Astrocyte (in vitro differentiated cells and primary cell): Measurements from ENCODE around the gene NDST3. TPM values are rescaled to one million over a fixed set of nuclear protein-coding genes. Genes with fewer than 3 reads are reported as not detected.

Experiments
- DNase-seq: peaks from one replicate; pipeline ENCODE4 v3.0.0-alpha.2; 2010; ENCODE audit warnings: low read depth
- FAIRE-seq: peaks from 2 replicates; lab custom pipeline; 2011; peaks lifted over from hg19 to GRCh38; lab: Jason Lieb, UNC
- H2AFZ ChIP-seq: 2 replicates; pipeline ENCODE4 v1.6.0; 2012; ENCODE audit warnings: low read depth, low read length, inconsistent platforms
- H3K27ac ChIP-seq: 2 replicates; pipeline ENCODE4 v1.5.1; 2011; ENCODE audit warnings: low read depth, low read length, inconsistent platforms
- H3K27me3 ChIP-seq: 2 replicates; pipeline ENCODE4 v1.6.0; 2011; ENCODE audit warnings: low read length, inconsistent platforms; ENCODE audit not compliant: insufficient read depth
- H3K36me3 ChIP-seq: 2 replicates; pipeline ENCODE4 v1.5.1; 2011; ENCODE audit warnings: low read length, inconsistent platforms; ENCODE audit not compliant: insufficient read depth
- H3K4me1 ChIP-seq: 2 replicates; pipeline ENCODE4 v1.5.1; 2011; ENCODE audit warnings: low read length, inconsistent platforms; ENCODE audit not compliant: insufficient read depth
- H3K4me2 ChIP-seq: 2 replicates; pipeline ENCODE4 v1.6.0; 2012; ENCODE audit warnings: low read length, inconsistent platforms
- H3K4me3 ChIP-seq: 2 replicates; pipeline ENCODE4 v1.5.1; 2011; ENCODE audit warnings: low read depth, mild to moderate bottlenecking, low read length, inconsistent platforms; ENCODE audit not compliant: insufficient read depth
- H3K79me2 ChIP-seq: 2 replicates; pipeline ENCODE4 v1.6.0; 2012; ENCODE audit warnings: mild to moderate bottlenecking, low read length, inconsistent platforms; ENCODE audit not compliant: insufficient read depth
- H3K9ac ChIP-seq: 2 replicates; pipeline ENCODE4 v1.6.0; 2012; ENCODE audit warnings: mild to moderate bottlenecking, low read length, inconsistent platforms
- H3K9me3 ChIP-seq: 2 replicates; pipeline ENCODE4 v1.5.1; 2012; ENCODE audit warnings: low read depth, mild to moderate bottlenecking, low read length, inconsistent platforms; ENCODE audit not compliant: insufficient read depth
- H4K20me1 ChIP-seq: 2 replicates; pipeline ENCODE4 v1.6.0; 2012; ENCODE audit warnings: low read length, inconsistent platforms; ENCODE audit not compliant: insufficient read depth
- H3K27ac Mint-ChIP-seq: one replicate; pipeline ENCODE4 v1.8.0; 2021; ENCODE audit warnings: mild to moderate bottlenecking, mixed read lengths; ENCODE audit not compliant: unreplicated experiment
- H3K27me3 Mint-ChIP-seq: one replicate; pipeline ENCODE4 v1.8.0; 2021; ENCODE audit warnings: low read depth, mixed read lengths; ENCODE audit not compliant: unreplicated experiment
- H3K36me3 Mint-ChIP-seq: one replicate; pipeline ENCODE4 v1.8.0; 2021; ENCODE audit warnings: low read depth, mixed read lengths; ENCODE audit not compliant: unreplicated experiment
- H3K4me1 Mint-ChIP-seq: one replicate; pipeline ENCODE4 v1.8.0; 2021; ENCODE audit warnings: low read depth, mixed read lengths; ENCODE audit not compliant: unreplicated experiment
- H3K4me3 Mint-ChIP-seq: one replicate; pipeline ENCODE4 v1.8.0; 2021; ENCODE audit warnings: mild to moderate bottlenecking, moderate library complexity, mixed read lengths; ENCODE audit not compliant: unreplicated experiment
- H3K9me3 Mint-ChIP-seq: one replicate; pipeline ENCODE4 v1.8.0; 2021; ENCODE audit warnings: mild to moderate bottlenecking, mixed read lengths; ENCODE audit not compliant: unreplicated experiment
- EZH2 ChIP-seq: IDR thresholded peaks from 2 replicates; pipeline ENCODE4 v1.6.1; 2012; ENCODE audit warnings: mild to moderate bottlenecking, low read length, inconsistent platforms; ENCODE audit not compliant: insufficient read depth
- total RNA-seq: library from RNA; stranded (reverse); gene quantifications from 2 replicates; pipeline ENCODE4 v1.2.1, GENCODE V29; 2021
- TF ChIP-seq, protein P1 (sequence below): IDR thresholded peaks from 2 replicates; pipeline ENCODE4 v1.5.1; 2011; ENCODE audit warnings: low read depth, mild to moderate bottlenecking, inconsistent platforms, low read length, moderate library complexity; ENCODE audit not compliant: insufficient read depth

The NDST3 gene
- total RNA-seq, 1 donor from 2014 or later = 0.57 TPM

DNA sequence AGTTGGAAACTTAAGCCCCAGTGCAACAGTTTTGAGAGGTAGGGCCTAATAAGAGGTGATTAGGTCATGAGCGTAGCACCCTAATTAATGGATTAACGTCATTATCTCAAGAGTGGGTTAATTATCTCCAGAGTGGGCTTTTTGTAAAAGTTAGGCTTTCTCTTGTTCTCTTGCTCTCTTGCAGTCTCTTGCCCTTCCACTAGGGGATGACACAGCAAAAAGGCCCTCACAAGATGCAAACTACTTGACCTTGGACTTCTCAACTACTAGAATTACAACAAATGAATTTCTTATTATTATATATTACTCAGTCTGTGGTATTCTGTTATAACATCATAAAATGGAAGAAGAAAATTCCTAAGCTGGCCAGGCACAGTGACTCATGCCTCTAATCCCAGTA is 22.1 kb upstream of the NDST3 start:
- Histone ChIP-seq H3K9ac (no peak overlapping the region), H3K4me1 (no peaks in the 10 kb centered on the region), H3K4me3 (no peak overlapping the region), H3K4me2 (no peak overlapping the region), H3K27me3 (no peaks in the 10 kb centered on the region), H4K20me1 (no peaks in the 10 kb centered on the region), H3K79me2 (no peaks in the 10 kb centered on the region), H3K36me3 (no peaks in the 10 kb centered on the region), H3K27ac (no peak overlapping the region), H2AFZ (no peak overlapping the region), H3K9me3 (no peaks in the 10 kb centered on the region)
- no peak for DNase-seq
- no peak for FAIRE-seq
- Mint-ChIP-seq H3K36me3 (no peaks in the 10 kb centered on the region), H3K27me3 (no peaks in the 10 kb centered on the region), H3K27ac (no peak overlapping the region), H3K4me1 (no peaks in the 10 kb centered on the region), H3K4me3 (no peak overlapping the region), H3K9me3 (no peaks in the 10 kb centered on the region)
- no peak for TF ChIP-seq EZH2
- TF ChIP-seq, protein P1, sequence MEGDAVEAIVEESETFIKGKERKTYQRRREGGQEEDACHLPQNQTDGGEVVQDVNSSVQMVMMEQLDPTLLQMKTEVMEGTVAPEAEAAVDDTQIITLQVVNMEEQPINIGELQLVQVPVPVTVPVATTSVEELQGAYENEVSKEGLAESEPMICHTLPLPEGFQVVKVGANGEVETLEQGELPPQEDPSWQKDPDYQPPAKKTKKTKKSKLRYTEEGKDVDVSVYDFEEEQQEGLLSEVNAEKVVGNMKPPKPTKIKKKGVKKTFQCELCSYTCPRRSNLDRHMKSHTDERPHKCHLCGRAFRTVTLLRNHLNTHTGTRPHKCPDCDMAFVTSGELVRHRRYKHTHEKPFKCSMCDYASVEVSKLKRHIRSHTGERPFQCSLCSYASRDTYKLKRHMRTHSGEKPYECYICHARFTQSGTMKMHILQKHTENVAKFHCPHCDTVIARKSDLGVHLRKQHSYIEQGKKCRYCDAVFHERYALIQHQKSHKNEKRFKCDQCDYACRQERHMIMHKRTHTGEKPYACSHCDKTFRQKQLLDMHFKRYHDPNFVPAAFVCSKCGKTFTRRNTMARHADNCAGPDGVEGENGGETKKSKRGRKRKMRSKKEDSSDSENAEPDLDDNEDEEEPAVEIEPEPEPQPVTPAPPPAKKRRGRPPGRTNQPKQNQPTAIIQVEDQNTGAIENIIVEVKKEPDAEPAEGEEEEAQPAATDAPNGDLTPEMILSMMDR = peak; percentile 21

DNA sequence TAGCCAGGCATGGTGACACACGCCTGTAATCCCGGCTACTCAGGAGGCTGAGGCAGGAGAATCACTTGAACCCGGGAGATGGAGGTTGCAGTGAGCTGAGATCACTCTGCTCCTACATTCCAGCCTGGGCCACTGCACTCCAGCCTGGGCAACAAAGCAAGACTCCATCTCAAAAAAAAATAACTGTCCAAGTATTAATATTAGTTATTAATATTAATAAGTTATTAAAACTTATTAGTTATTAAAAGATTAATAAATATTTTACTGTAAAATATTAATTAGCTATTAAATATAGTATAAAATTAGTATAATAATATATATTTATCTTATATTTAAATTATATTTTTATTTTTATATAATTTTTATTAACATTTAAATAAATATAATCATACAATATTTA is 19.5 kb upstream of the NDST3 start:
- Histone ChIP-seq H3K79me2 (no peaks in the 10 kb centered on the region), H3K9ac (no peak overlapping the region), H3K4me3 (no peak overlapping the region), H3K4me1 (no peaks in the 10 kb centered on the region), H4K20me1 (no peaks in the 10 kb centered on the region), H3K27ac (no peak overlapping the region), H3K9me3 (no peaks in the 10 kb centered on the region), H2AFZ (no peak overlapping the region), H3K36me3 (no peaks in the 10 kb centered on the region), H3K4me2 (no peak overlapping the region), H3K27me3 (no peaks in the 10 kb centered on the region)
- no peaks in the 10 kb centered on the region for H3K4me1 Mint-ChIP-seq
- H3K9me3 Mint-ChIP-seq = no peaks in the 10 kb centered on the region
- no peak overlapping the region for H3K27ac Mint-ChIP-seq
- H3K4me3 Mint-ChIP-seq = no peak overlapping the region
- no peaks in the 10 kb centered on the region for H3K27me3 Mint-ChIP-seq
- no peak for FAIRE-seq
- no peak for DNase-seq
- H3K36me3 Mint-ChIP-seq = no peaks in the 10 kb centered on the region
- TF ChIP-seq, protein P1 = no peak
- TF ChIP-seq EZH2 = no peak

DNA sequence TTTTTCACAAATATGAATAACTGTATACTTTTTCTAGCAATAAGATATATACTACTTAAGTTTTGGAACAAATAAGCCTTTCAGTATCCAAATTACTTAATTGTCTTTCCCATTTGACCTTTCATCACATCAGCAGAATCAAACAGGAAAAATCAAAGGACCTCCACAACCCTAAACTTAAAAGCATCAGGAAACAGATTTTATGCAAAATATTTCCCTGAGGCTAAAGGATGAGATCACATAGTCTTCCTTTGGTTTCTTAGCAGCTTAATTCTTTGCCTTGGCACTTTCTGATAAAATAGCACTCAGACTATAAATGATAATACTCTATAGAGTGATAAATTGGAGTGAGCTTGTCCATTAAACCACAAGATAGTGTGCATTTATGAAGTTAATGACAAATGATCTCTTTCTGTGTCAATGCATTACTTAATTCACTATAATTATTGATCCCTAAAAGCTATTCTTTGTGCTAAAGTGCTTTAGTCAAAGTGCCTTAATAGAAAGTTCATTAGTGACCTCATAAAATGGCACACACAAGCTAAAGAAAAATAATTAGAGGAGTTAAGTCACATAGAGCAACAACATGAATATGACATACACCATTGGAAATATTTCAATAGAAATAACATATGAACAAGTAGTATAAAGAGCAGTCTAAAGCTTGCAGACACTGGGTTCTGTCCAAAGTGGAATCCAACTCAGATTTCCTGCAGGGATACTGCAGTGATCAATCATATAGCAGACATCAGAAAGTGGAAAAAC is 15.7 kb upstream of the NDST3 start:
- Histone ChIP-seq H3K9me3 (no peaks in the 10 kb centered on the region), H3K4me1 (no peaks in the 10 kb centered on the region), H3K4me2 (no peak overlapping the region), H3K79me2 (no peaks in the 10 kb centered on the region), H3K27me3 (no peaks in the 10 kb centered on the region), H3K9ac (no peak overlapping the region), H2AFZ (no peak overlapping the region), H3K36me3 (no peaks in the 10 kb centered on the region), H3K27ac (no peak overlapping the region), H3K4me3 (no peak overlapping the region), H4K20me1 (no peaks in the 10 kb centered on the region)
- no peak overlapping the region for H3K4me3 Mint-ChIP-seq
- no peak overlapping the region for H3K27ac Mint-ChIP-seq
- FAIRE-seq (no peak), DNase-seq (no peak)
- H3K4me1 Mint-ChIP-seq = no peaks in the 10 kb centered on the region
- H3K27me3 Mint-ChIP-seq = no peaks in the 10 kb centered on the region
- no peaks in the 10 kb centered on the region for H3K36me3 Mint-ChIP-seq
- TF ChIP-seq, protein P1 = no peak
- TF ChIP-seq EZH2 = no peak
- no peaks in the 10 kb centered on the region for H3K9me3 Mint-ChIP-seq
